CD4-positive, alpha-beta T cell treated with Interleukin-6 for 4 hours (primary cell): ENCODE results near the gene SLC7A8.

Source experiments
- DNase-seq: peaks from one replicate; pipeline ENCODE4 v3.0.0-alpha.2; 2020; ENCODE audit warnings: mixed read lengths

SLC7A8 gene

GRCh38 chr14:23154964-23155587, 28.4 kb downstream of the SLC7A8 start:
- DNase-seq = peak; percentile 16

- peak; percentile 21 for DNase-seq
These were observed 29.3 kb downstream of the SLC7A8 start for GRCh38 chr14:23153851-23154796.

- DNase-seq = no peak
These were observed 32.1 kb downstream of the SLC7A8 start for GRCh38 chr14:23151342-23151741.

- DNase-seq = no peak
These were observed 33.7 kb downstream of the SLC7A8 start for GRCh38 chr14:23149745-23150144.

- DNase-seq = no peak
These were observed 34.7 kb downstream of the SLC7A8 start for GRCh38 chr14:23148591-23149249.

GRCh38 chr14:23147676-23148075, 35.8 kb downstream of the SLC7A8 start:
- no peak for DNase-seq

GRCh38 chr14:23146980-23147379, 36.5 kb downstream of the SLC7A8 start:
- no peak for DNase-seq

GRCh38 chr14:23146351-23146910, 37.0 kb downstream of the SLC7A8 start:
- DNase-seq = no peak

- DNase-seq = no peak
These were observed 37.6 kb downstream of the SLC7A8 start for GRCh38 chr14:23145794-23146350.

- DNase-seq = no peak
These were observed 39.5 kb downstream of the SLC7A8 start for GRCh38 chr14:23143911-23144310.

- no peak for DNase-seq
These were observed 40.6 kb downstream of the SLC7A8 start for GRCh38 chr14:23142826-23143225.

GRCh38 chr14:23141706-23142444, 41.6 kb downstream of the SLC7A8 start:
- DNase-seq = no peak

GRCh38 chr14:23140371-23140770, 43.1 kb downstream of the SLC7A8 start:
- no peak for DNase-seq

GRCh38 chr14:23139874-23140273, 43.6 kb downstream of the SLC7A8 start:
- DNase-seq = no peak

- no peak for DNase-seq
These were observed 45.5 kb downstream of the SLC7A8 start for GRCh38 chr14:23137813-23138535.

GRCh38 chr14:23137192-23137812, 46.2 kb downstream of the SLC7A8 start:
- DNase-seq = no peak

GRCh38 chr14:23136566-23137133, 46.8 kb downstream of the SLC7A8 start:
- DNase-seq = no peak

GRCh38 chr14:23132970-23133369, 50.5 kb downstream of the SLC7A8 start:
- DNase-seq = no peak

- DNase-seq = no peak
These were observed 52.0 kb downstream of the SLC7A8 start for GRCh38 chr14:23131482-23131881.

- DNase-seq = no peak
These were observed 52.6 kb downstream of the SLC7A8 start for GRCh38 chr14:23130871-23131270.
